DND-41 (cell line): ENCODE measurements around the gene DSCAM.

ENCODE experiments used
- ATAC-seq: fragments of 200-7000 bp; cut with Tn5 transposase; 3 replicates; pipeline ENCODE4 v1.9.1; 2021; ENCODE audit warnings: low read depth; ENCODE audit not compliant: insufficient read depth
- DNase-seq: peaks from one replicate; pipeline ENCODE4 v3.0.0-alpha.2; 2020
- H2AFZ ChIP-seq: 2 replicates; pipeline ENCODE4 v1.6.0; 2012; ENCODE audit warnings: low read depth, low read length
- H3K27ac ChIP-seq: 2 replicates; pipeline ENCODE4 v1.5.1; 2012; ENCODE audit warnings: low read length, inconsistent platforms
- H3K27me3 ChIP-seq: fragments of 200-600 bp; sonication (generic); 2 replicates; pipeline ENCODE4 v1.6.0; 2012; ENCODE audit warnings: low read length, mild to moderate bottlenecking, inconsistent platforms; ENCODE audit not compliant: insufficient read depth, poor library complexity
- H3K36me3 ChIP-seq: 2 replicates; pipeline ENCODE4 v1.5.1; 2012; ENCODE audit warnings: low read length, inconsistent platforms; ENCODE audit not compliant: insufficient read depth
- H3K4me1 ChIP-seq: 2 replicates; pipeline ENCODE4 v1.5.1; 2012; ENCODE audit warnings: mild to moderate bottlenecking, low read length; ENCODE audit not compliant: insufficient read depth
- H3K4me2 ChIP-seq: 2 replicates; pipeline ENCODE4 v1.6.0; 2012; ENCODE audit warnings: mild to moderate bottlenecking, moderate library complexity, low read length, inconsistent platforms; ENCODE audit not compliant: insufficient read depth
- H3K4me3 ChIP-seq, 2 experiments: fragments of 200-600 bp in 1 of 2; shearing (Covaris generic) in 1 of 2; 2 replicates each; pipeline ENCODE4 v1.5.1; 2012 to 2016; ENCODE audit warnings: inconsistent platforms in 2 of 2, low read length in 2 of 2, mild to moderate bottlenecking in 2 of 2, low read depth in 1 of 2, moderate library complexity in 1 of 2
- H3K79me2 ChIP-seq: 2 replicates; pipeline ENCODE4 v1.6.0; 2012; ENCODE audit warnings: low read length, inconsistent platforms; ENCODE audit not compliant: insufficient read depth
- H3K9ac ChIP-seq: 2 replicates; pipeline ENCODE4 v1.6.0; 2012; ENCODE audit warnings: low read depth, mild to moderate bottlenecking, inconsistent platforms, low read length, moderate library complexity
- H3K9me3 ChIP-seq: 2 replicates; pipeline ENCODE4 v1.5.1; 2012; ENCODE audit warnings: low read length, moderate library complexity, mild to moderate bottlenecking, inconsistent platforms; ENCODE audit not compliant: insufficient read depth, severe bottlenecking
- H4K20me1 ChIP-seq: 2 replicates; pipeline ENCODE4 v1.6.0; 2012; ENCODE audit warnings: low read length; ENCODE audit not compliant: insufficient read depth
- EZH2 ChIP-seq: IDR thresholded peaks from 3 replicates; pipeline ENCODE4 v1.6.1; 2012; ENCODE audit warnings: borderline replicate concordance, low read depth, mild to moderate bottlenecking, moderate library complexity, low read length, inconsistent platforms; ENCODE audit not compliant: severe bottlenecking
- TF ChIP-seq, protein P1 (sequence below): IDR thresholded peaks from 2 replicates; pipeline ENCODE4 v1.5.1; 2012; ENCODE audit warnings: borderline replicate concordance, low read length, moderate library complexity, mild to moderate bottlenecking; ENCODE audit not compliant: poor library complexity, severe bottlenecking; ENCODE audit errors: extremely low read depth

DSCAM gene

DNA sequence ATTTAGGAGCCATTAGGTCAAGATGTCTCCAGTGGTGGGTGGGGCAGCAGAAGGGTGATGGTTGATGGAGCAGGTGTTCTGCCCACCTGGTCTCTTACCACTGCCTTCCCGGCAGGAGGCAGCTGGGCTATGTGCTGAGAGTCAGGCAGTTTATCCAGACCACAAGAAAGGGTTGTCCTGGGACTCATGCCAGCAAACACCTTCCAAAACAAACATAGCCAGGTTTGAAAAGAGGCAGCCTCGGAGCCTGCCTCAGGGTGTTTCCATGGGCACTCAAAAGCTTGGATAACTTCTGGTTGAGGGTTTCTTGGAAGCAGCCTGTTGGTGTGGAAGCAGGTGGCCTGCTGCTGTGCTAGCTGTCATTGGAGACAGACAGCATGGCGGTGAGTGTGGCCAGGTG is 792.6 kb downstream of the DSCAM start:
- DNase-seq (peak; percentile 10), ATAC-seq (no peak)
- no peak overlapping the region for H2AFZ ChIP-seq
- no peaks in the 10 kb centered on the region for H3K79me2 ChIP-seq
- H3K4me2 ChIP-seq, result no peak overlapping the region
- no peak overlapping the region for H3K9ac ChIP-seq
- TF ChIP-seq, protein P1, sequence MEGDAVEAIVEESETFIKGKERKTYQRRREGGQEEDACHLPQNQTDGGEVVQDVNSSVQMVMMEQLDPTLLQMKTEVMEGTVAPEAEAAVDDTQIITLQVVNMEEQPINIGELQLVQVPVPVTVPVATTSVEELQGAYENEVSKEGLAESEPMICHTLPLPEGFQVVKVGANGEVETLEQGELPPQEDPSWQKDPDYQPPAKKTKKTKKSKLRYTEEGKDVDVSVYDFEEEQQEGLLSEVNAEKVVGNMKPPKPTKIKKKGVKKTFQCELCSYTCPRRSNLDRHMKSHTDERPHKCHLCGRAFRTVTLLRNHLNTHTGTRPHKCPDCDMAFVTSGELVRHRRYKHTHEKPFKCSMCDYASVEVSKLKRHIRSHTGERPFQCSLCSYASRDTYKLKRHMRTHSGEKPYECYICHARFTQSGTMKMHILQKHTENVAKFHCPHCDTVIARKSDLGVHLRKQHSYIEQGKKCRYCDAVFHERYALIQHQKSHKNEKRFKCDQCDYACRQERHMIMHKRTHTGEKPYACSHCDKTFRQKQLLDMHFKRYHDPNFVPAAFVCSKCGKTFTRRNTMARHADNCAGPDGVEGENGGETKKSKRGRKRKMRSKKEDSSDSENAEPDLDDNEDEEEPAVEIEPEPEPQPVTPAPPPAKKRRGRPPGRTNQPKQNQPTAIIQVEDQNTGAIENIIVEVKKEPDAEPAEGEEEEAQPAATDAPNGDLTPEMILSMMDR, result no peak
- TF ChIP-seq EZH2, result no peak
- no peak overlapping the region for H3K4me3 ChIP-seq
- no peaks in the 10 kb centered on the region for H3K4me1 ChIP-seq
- H3K27me3 ChIP-seq, result peaks cover 2% of the 10 kb centered on the region
- H4K20me1 ChIP-seq, result no peaks in the 10 kb centered on the region
- no peaks in the 10 kb centered on the region for H3K36me3 ChIP-seq
- H3K27ac ChIP-seq, result no peak overlapping the region
- no peaks in the 10 kb centered on the region for H3K9me3 ChIP-seq

DNA sequence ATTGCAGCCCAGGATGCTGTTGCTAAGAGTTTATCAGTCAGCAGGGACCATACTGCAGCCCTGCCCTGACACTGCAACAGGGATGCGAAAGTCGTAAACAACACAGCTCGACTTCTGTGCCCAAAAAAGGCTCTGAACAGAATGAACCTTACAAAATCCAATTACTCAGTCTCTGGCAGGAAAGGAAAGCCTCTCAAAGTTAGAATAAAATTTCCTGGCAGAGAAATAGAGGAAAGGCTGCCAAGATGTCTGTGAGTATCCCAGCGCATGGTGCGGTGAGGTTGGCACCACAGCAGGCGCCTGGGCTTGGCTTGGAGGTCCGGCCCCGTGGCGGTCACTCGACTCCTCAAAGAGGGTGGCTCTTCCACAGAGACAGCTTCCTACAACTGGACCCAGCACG is 794.0 kb downstream of the DSCAM start:
- Histone ChIP-seq H4K20me1 (no peaks in the 10 kb centered on the region), H3K27me3 (peaks cover 4% of the 10 kb centered on the region), H3K27ac (no peak overlapping the region), H3K9ac (no peak overlapping the region), H3K79me2 (no peaks in the 10 kb centered on the region), H3K4me2 (no peak overlapping the region), H3K4me3 (no peak overlapping the region), H3K4me1 (no peaks in the 10 kb centered on the region), H3K9me3 (no peaks in the 10 kb centered on the region), H2AFZ (no peak overlapping the region), H3K36me3 (no peaks in the 10 kb centered on the region)
- TF ChIP-seq, protein P1, result no peak
- no peak for TF ChIP-seq EZH2
- ATAC-seq (no peak), DNase-seq (no peak)

DNA sequence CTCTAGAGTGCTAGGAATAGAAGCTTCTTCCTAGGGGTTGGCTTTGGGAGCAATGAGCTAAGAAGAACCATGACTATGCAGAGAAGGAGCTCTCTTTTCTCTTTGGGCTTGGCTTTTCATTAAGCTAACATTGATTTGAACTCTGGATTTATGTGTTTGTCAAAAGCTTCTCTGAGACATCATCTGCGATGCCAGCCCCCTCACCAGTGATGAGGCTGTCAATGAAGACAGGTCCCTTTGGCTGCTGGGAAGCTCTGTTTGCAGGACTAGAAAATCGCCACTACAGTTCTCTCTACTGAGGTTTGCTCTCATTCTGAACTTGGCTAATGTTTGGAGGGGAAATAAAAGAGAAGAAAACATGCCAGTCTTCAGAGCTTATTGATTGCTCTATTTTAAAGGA is 794.7 kb downstream of the DSCAM start:
- Histone ChIP-seq H3K9me3 (no peaks in the 10 kb centered on the region), H3K27me3 (peaks cover 8% of the 10 kb centered on the region), H2AFZ (no peak overlapping the region), H3K36me3 (no peaks in the 10 kb centered on the region), H3K4me1 (no peaks in the 10 kb centered on the region), H4K20me1 (no peaks in the 10 kb centered on the region), H3K4me2 (no peak overlapping the region), H3K9ac (no peak overlapping the region), H3K4me3 (no peak overlapping the region), H3K79me2 (no peaks in the 10 kb centered on the region), H3K27ac (no peak overlapping the region)
- no peak for TF ChIP-seq EZH2
- TF ChIP-seq, protein P1, result no peak
- no peak for ATAC-seq
- DNase-seq, result no peak

DNA sequence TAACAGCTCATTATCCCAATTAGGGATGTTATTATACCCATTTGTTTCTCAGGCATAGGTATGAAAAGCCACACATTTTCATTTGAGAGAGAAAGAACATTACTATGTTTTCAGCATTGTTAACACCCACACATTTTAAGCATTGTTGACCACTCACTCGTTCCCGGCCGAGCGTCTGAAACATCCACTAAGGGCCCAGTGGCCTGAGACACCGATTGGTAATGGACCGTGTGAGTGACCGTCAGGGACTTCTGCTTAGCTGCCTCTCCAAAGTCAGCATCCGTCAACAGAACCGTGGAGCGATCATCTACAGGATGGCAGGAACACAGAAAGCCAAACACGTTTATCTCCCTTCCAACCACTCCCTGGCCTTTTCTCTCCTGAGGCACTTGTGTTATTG is 795.2 kb downstream of the DSCAM start:
- H3K9me3 ChIP-seq, result no peaks in the 10 kb centered on the region
- ATAC-seq (no peak), DNase-seq (no peak)
- no peak overlapping the region for H3K4me2 ChIP-seq
- no peaks in the 10 kb centered on the region for H3K79me2 ChIP-seq
- H3K36me3 ChIP-seq, result no peaks in the 10 kb centered on the region
- H3K4me3 ChIP-seq, result no peak overlapping the region
- no peak overlapping the region for H3K27ac ChIP-seq
- no peaks in the 10 kb centered on the region for H4K20me1 ChIP-seq
- TF ChIP-seq EZH2, result no peak
- TF ChIP-seq, protein P1, result no peak
- H3K4me1 ChIP-seq, result no peaks in the 10 kb centered on the region
- H3K27me3 ChIP-seq, result peaks cover 13% of the 10 kb centered on the region
- no peak overlapping the region for H2AFZ ChIP-seq
- H3K9ac ChIP-seq, result no peak overlapping the region
